GM13976 (cell line): ENCODE results near the gene SYNE2.

Experiments used
- DNase-seq: peaks from one replicate; pipeline ENCODE4 v3.0.0; 2012; ENCODE audit warnings: low spot score
- CTCF ChIP-seq: IDR thresholded peaks from 2 replicates; pipeline ENCODE4 v1.5.1; 2012; ENCODE audit warnings: borderline replicate concordance, mild to moderate bottlenecking; ENCODE audit not compliant: insufficient read depth; ENCODE audit errors: extremely low read depth, missing control alignments, control extremely low read depth
- in situ Hi-C: fragments of 300-500 bp; cut with MboI; formaldehyde crosslinking; loops from one replicate; pipeline ENCODE4 v1.12.0; 2022; ENCODE audit warnings: low sequenced_read_pairs, mixed read lengths, inconsistent platforms; ENCODE audit not compliant: unreplicated experiment

SYNE2 gene

GRCh38 chr14:63877550-63877939, 24.7 kb downstream of the SYNE2 start:
- no peak for TF ChIP-seq CTCF
- no peak for DNase-seq
- in situ Hi-C loops = no loop called here

GRCh38 chr14:63878052-63878451, 25.2 kb downstream of the SYNE2 start:
- DNase-seq = no peak
- in situ Hi-C loops = no loop called here
- no peak for TF ChIP-seq CTCF

- DNase-seq = no peak
- TF ChIP-seq CTCF = no peak
- in situ Hi-C loops = no loop called here
These were observed 26.0 kb downstream of the SYNE2 start for GRCh38 chr14:63878792-63879191.

GRCh38 chr14:63881926-63882325, 29.1 kb downstream of the SYNE2 start:
- in situ Hi-C loops = no loop called here
- DNase-seq = no peak
- TF ChIP-seq CTCF = no peak

GRCh38 chr14:63887899-63888298, 35.1 kb downstream of the SYNE2 start:
- TF ChIP-seq CTCF = no peak
- in situ Hi-C loops = no loop called here
- DNase-seq = no peak

- in situ Hi-C loops = no loop called here
These were observed 37.7 kb downstream of the SYNE2 start for GRCh38 chr14:63890553-63890952.

More at GRCh38 chr14:63890553-63890952, 37.7 kb downstream of the SYNE2 start:
- DNase-seq = no peak
- TF ChIP-seq CTCF = no peak
